NOMO-1 (cell line): ENCODE data around the gene APOL1.
"Not testable (repeated sequence)": the region's sequence is repeated elsewhere in the genome, so short reads cannot be mapped to it uniquely, and the experiment has no call there.

Experiments
- DNase-seq, 2 experiments: peaks; one replicate each; lab custom pipeline; 2025; ENCODE audit not compliant: unreplicated experiment in 2 of 2; lab: John Stamatoyannopoulos, UW

APOL1 gene

GRCh38 chr22:36252754-36253522, at the start of gene APOL1:
TSS of gene APOL1 (plus strand) at chr22:36253133. CDS start at chr22:36254956, 1,823 bp downstream.
- DNase-seq, result peak in 1 of 2 experiments; percentile 71

GRCh38 chr22:36203441-36203840, 49.5 kb upstream of the APOL1 start:
- not testable (repeated sequence) for DNase-seq

GRCh38 chr22:36204001-36204631, 48.8 kb upstream of the APOL1 start:
- no peak for DNase-seq

- no peak for DNase-seq
Measured at GRCh38 chr22:36204632-36205015, 48.3 kb upstream of the APOL1 start.

GRCh38 chr22:36205573-36205972, 47.4 kb upstream of the APOL1 start:
- DNase-seq, result not testable (repeated sequence)

GRCh38 chr22:36206255-36206654, 46.7 kb upstream of the APOL1 start:
- peak in 1 of 2 experiments; percentile 24 for DNase-seq

GRCh38 chr22:36208162-36208765, 44.7 kb upstream of the APOL1 start:
- no peak for DNase-seq

GRCh38 chr22:36208914-36209313, 44.0 kb upstream of the APOL1 start:
- DNase-seq, result no peak

GRCh38 chr22:36209488-36209908, 43.4 kb upstream of the APOL1 start:
- DNase-seq, result not testable (repeated sequence)

- no peak for DNase-seq
Measured at GRCh38 chr22:36210224-36210623, 42.7 kb upstream of the APOL1 start.

GRCh38 chr22:36211237-36211861, 41.6 kb upstream of the APOL1 start:
- peak; percentile 13 to 57 for DNase-seq

- DNase-seq, result peak; percentile 55 to 65
Measured at GRCh38 chr22:36212901-36213300, 40.0 kb upstream of the APOL1 start.

- DNase-seq, result no peak
Measured at GRCh38 chr22:36213586-36213985, 39.3 kb upstream of the APOL1 start.

GRCh38 chr22:36215981-36216380, 37.0 kb upstream of the APOL1 start:
- DNase-seq, result no peak

- DNase-seq, result peak in 1 of 2 experiments; percentile 44
Measured at GRCh38 chr22:36218648-36219193, 34.2 kb upstream of the APOL1 start.

GRCh38 chr22:36220451-36220921, 32.4 kb upstream of the APOL1 start:
- DNase-seq, result no peak

- no peak for DNase-seq
Measured at GRCh38 chr22:36221799-36222751, 30.9 kb upstream of the APOL1 start.

GRCh38 chr22:36222887-36223450, 30.0 kb upstream of the APOL1 start:
- DNase-seq, result no peak

- no peak for DNase-seq
Measured at GRCh38 chr22:36223504-36223903, 29.4 kb upstream of the APOL1 start.
